ENCODE results near the gene ZFR.

DNA sequence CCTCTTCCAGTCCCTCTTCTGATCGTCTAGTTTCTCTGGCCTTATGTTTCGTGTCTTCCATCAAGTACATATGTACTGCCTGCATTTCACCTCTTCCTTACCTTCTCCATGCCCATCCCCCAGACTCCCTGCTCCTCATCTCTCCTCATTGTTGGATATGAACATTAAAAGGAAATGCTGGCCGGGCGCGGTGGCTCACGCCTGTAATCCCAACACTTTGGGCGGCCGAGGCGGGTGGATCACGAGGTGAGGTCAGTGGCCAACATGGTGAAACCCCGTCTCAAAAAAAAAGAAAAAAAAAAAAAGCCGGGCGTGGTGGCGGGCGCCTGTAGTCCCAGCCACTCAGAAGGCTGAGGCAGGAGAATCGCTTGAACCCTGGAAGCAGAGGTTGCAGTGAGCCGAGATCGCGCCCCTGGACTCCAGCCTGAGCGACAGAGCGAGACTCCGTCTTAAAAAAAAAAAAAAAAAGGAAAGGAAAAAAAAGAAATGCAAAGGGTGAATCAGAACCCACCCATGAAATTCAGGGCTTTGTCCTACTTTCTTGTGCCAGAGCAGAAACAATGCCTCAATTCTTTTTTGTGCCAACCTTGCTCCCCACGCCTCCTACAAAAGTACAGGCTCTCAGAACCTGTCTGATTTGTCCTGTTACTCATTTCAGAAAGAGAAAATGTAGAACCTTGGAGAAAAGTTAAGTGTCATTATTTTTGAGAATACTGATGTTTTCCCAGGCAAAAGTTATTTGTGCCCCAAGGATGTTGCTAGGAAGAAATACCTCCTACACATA lies 1.5 kb upstream of the ZFR start:
- TF ChIP-seq, protein P1, sequence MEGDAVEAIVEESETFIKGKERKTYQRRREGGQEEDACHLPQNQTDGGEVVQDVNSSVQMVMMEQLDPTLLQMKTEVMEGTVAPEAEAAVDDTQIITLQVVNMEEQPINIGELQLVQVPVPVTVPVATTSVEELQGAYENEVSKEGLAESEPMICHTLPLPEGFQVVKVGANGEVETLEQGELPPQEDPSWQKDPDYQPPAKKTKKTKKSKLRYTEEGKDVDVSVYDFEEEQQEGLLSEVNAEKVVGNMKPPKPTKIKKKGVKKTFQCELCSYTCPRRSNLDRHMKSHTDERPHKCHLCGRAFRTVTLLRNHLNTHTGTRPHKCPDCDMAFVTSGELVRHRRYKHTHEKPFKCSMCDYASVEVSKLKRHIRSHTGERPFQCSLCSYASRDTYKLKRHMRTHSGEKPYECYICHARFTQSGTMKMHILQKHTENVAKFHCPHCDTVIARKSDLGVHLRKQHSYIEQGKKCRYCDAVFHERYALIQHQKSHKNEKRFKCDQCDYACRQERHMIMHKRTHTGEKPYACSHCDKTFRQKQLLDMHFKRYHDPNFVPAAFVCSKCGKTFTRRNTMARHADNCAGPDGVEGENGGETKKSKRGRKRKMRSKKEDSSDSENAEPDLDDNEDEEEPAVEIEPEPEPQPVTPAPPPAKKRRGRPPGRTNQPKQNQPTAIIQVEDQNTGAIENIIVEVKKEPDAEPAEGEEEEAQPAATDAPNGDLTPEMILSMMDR (IDR thresholded peaks at IDR 0.05) = no peak
- no peak for TF ChIP-seq ZFX (IDR thresholded peaks at IDR 0.05; ENCODE audit: borderline replicate concordance)

All from 22Rv1 (cell line).